Measurements from ENCODE around the gene ACBD3.

The ACBD3 gene

GRCh38 chr1:226201029-226201593 lies 14.6 kb upstream of the ACBD3 start:
- no peak for DNase-seq

- DNase-seq = no peak
These were observed 13.4 kb upstream of the ACBD3 start for GRCh38 chr1:226199971-226200370.

- no peak for DNase-seq
These were observed 8.6 kb upstream of the ACBD3 start for GRCh38 chr1:226195144-226195543.

- DNase-seq = no peak
These were observed 839 bp upstream of the ACBD3 start for GRCh38 chr1:226187380-226187779.

- DNase-seq = no peak
These were observed 430 bp upstream of the ACBD3 start for GRCh38 chr1:226187019-226187322.

GRCh38 chr1:226185141-226186036 lies 1.2 kb downstream of the ACBD3 start:
- no peak for DNase-seq

GRCh38 chr1:226181996-226182714 lies 4.4 kb downstream of the ACBD3 start:
- no peak for DNase-seq

- DNase-seq = peak; percentile 12
These were observed 9.7 kb downstream of the ACBD3 start for GRCh38 chr1:226176870-226177269.

GRCh38 chr1:226172589-226172988 lies 14.0 kb downstream of the ACBD3 start:
- no peak for DNase-seq

- no peak for DNase-seq
These were observed 20.2 kb downstream of the ACBD3 start for GRCh38 chr1:226166341-226166740.

GRCh38 chr1:226164154-226164553 lies 22.4 kb downstream of the ACBD3 start:
- no peak for DNase-seq

- DNase-seq = no peak
These were observed 23.6 kb downstream of the ACBD3 start for GRCh38 chr1:226162898-226163297.

GRCh38 chr1:226158983-226159382 lies 27.6 kb downstream of the ACBD3 start:
- no peak for DNase-seq

- no peak for DNase-seq
These were observed 28.1 kb downstream of the ACBD3 start for GRCh38 chr1:226158457-226158856.

- no peak for DNase-seq
These were observed 28.7 kb downstream of the ACBD3 start for GRCh38 chr1:226157761-226158316.

- DNase-seq = no peak
These were observed 31.9 kb downstream of the ACBD3 start for GRCh38 chr1:226154593-226154992.

- no peak for DNase-seq
These were observed 36.7 kb downstream of the ACBD3 start for GRCh38 chr1:226149806-226150205.

GRCh38 chr1:226148121-226148648 lies 38.4 kb downstream of the ACBD3 start:
- DNase-seq = no peak

GRCh38 chr1:226144045-226144444 lies 42.5 kb downstream of the ACBD3 start:
- no peak for DNase-seq

GRCh38 chr1:226135709-226136108 lies 50.8 kb downstream of the ACBD3 start:
- DNase-seq = no peak

GRCh38 chr1:226135059-226135651 lies 51.4 kb downstream of the ACBD3 start:
- no peak for DNase-seq

GRCh38 chr1:226134170-226135058 lies 52.1 kb downstream of the ACBD3 start:
- DNase-seq = no peak
